ENCODE data around the gene FUT3. TPM values are rescaled to one million over a fixed set of nuclear protein-coding genes. Genes with fewer than 3 reads are reported as not detected.

The FUT3 gene
- total RNA-seq, 1 donor from 2014 or later, result 16.1 TPM

DNA sequence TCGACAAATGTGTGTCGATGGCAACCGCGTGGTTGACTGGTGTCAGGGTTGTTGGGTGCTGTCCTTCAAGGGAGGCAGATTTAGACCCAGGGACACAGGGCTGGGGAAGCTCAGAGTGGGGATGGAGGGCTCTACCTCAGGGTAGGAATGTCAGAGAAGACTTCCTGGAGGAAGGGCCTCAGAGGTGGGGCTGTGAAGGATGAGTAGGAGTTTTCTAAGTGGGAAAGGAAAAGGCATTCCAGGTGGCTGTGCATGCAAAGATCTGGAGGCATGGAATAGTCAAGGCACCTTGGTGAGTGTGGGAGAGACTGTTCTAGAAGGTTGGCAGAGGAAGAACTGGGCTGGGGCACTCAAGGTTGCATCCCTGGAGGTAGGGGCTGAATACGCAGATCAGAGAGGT lies 44.3 kb downstream of the FUT3 start:
- TF ChIP-seq, protein P1, sequence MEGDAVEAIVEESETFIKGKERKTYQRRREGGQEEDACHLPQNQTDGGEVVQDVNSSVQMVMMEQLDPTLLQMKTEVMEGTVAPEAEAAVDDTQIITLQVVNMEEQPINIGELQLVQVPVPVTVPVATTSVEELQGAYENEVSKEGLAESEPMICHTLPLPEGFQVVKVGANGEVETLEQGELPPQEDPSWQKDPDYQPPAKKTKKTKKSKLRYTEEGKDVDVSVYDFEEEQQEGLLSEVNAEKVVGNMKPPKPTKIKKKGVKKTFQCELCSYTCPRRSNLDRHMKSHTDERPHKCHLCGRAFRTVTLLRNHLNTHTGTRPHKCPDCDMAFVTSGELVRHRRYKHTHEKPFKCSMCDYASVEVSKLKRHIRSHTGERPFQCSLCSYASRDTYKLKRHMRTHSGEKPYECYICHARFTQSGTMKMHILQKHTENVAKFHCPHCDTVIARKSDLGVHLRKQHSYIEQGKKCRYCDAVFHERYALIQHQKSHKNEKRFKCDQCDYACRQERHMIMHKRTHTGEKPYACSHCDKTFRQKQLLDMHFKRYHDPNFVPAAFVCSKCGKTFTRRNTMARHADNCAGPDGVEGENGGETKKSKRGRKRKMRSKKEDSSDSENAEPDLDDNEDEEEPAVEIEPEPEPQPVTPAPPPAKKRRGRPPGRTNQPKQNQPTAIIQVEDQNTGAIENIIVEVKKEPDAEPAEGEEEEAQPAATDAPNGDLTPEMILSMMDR (IDR thresholded peaks at IDR 0.05; ENCODE audit: insufficient read depth, low read length, severe bottlenecking), result no peak
- FAIRE-seq (no peak), DNase-seq (ENCODE audit: low read depth) (no peak)
- H3K27me3 ChIP-seq (ENCODE audit: control insufficient read depth, insufficient read depth, low read length), result peaks cover 7% of the 10 kb centered on the region
- no peak overlapping the region for H3K4me3 ChIP-seq (ENCODE audit: low read depth, low read length)
- no peaks in the 10 kb centered on the region for H3K36me3 ChIP-seq (ENCODE audit: control insufficient read depth, insufficient read depth, low read length)

DNA sequence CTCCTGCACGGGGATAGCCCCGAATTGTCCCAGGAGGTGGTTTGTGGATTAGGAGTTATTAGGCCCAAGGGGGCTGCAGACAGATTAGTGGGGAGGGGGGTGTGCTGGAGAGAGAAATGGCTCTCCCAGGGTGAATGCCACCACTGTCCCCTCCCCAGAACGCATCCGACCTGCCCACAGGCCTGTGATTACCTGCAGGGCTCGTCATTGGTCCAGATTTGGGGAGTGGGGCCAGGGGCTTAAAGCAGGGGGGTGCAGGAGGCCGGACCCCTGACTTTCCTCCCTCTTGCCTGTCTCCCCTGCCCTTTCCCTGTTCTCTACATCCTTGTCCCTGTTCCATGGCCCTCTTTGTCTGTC lies 45.1 kb downstream of the FUT3 start:
- FAIRE-seq (no peak), DNase-seq (ENCODE audit: low read depth) (no peak)
- Histone ChIP-seq H3K36me3 (ENCODE audit: control insufficient read depth, insufficient read depth, low read length) (no peaks in the 10 kb centered on the region), H3K27me3 (ENCODE audit: control insufficient read depth, insufficient read depth, low read length) (peaks cover 7% of the 10 kb centered on the region), H3K4me3 (ENCODE audit: low read depth, low read length) (no peak overlapping the region)
- TF ChIP-seq, protein P1 (IDR thresholded peaks at IDR 0.05; ENCODE audit: insufficient read depth, low read length, severe bottlenecking), result no peak

DNA sequence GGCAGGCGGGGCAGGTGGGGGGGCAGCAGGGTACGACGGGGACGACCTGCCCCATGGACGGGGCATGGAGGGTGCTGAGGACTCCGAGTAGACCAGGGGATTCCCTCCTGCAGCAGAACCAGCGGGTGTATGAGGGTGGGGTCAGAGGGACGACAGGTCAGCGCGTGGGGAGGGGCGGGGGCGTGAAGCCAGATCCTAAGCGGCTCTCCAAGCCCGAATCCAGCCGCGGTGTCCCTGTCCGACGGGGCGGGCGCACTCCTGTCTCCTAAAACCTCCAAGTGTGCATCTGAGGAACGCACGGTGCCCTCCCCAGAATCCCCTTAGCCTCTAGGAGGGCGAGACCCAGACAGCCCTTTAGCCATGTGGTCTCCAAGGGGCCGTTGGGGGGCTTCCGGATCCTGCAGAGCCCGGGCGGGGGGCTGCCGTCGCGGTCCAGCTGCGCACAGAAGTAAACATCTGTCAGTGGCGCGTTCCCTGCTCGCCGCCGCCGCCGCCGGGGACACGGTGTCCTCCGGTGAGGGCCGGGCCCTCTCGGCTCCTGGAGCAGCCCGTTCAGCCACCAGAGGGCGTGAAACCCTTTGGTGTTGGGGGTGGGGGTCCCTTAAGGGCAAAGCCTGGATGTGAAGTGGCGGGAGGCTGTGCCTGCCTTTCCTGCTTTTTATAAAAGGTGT lies 45.7 kb downstream of the FUT3 start:
- DNase-seq (ENCODE audit: low read depth), result no peak
- FAIRE-seq, result no peak
- TF ChIP-seq, protein P1 (IDR thresholded peaks at IDR 0.05; ENCODE audit: insufficient read depth, low read length, severe bottlenecking), result peak; percentile 78

DNA sequence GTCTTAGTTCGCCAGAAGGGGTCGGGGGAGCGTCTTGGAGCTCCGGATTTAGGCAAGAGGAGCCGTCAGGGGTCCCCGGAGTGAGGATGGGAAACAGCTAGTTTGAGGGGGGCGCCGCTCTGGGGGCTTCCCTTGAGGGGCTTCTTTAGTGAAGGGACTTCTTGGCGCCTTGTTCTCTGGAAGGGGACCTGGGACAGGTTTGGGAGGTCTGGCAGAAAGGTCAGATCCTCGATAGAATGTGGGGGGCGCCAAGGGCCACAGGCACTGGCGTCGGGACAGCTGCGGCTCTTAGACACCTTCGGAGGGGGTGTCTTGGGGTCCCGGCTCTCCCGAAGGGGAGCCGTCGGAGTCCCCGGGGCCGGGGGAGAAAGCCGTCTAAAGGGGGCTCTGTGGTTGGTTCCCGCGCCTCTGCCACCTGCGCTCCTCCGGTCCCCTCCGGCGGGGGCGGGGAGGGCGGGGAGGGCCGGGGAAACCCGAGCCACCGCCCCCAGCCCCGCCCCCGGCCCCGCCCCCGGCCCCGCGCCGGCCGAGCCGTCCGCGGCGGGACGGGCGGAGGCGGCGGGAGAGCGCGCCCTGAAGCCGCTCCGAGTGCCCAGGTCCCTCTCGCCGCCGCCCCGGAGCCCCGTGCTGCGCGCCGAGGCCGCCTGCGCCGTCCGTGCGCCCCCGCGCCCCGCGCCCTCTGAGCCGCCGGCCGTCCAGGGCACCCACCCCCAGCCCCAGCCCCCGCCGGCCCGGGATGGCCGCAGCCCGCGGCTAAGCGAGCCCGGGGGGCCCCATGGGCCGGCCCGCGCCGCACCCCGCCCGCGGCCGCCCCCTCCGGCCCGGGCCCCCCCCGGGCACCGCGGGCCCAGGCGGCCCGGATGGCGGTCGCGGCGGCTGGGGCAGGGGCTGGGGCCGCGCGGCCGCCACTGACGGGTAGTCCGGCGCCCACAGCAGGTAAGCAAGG lies 46.5 kb downstream of the FUT3 start, which contains the start of gene NRTN:
Gene NRTN (plus strand): TSS at position 552 of the 946 bp plus-strand sequence. CDS start 19,099 bp downstream, outside the sequence.
- H3K27me3 ChIP-seq (ENCODE audit: control insufficient read depth, insufficient read depth, low read length), result peaks cover 7% of the 10 kb centered on the region
- TF ChIP-seq, protein P1 (IDR thresholded peaks at IDR 0.05; ENCODE audit: insufficient read depth, low read length, severe bottlenecking), result no peak
- no peak within 1 kb of the TSS for H3K4me3 ChIP-seq (ENCODE audit: low read depth, low read length)
- DNase-seq (ENCODE audit: low read depth) (no peak), FAIRE-seq (no peak)
- no peaks in the 10 kb centered on the region for H3K36me3 ChIP-seq (ENCODE audit: control insufficient read depth, insufficient read depth, low read length)

More for the DNA sequence above, 45.7 kb downstream of the FUT3 start:
- Histone ChIP-seq H3K36me3 (ENCODE audit: control insufficient read depth, insufficient read depth, low read length) (no peaks in the 10 kb centered on the region), H3K4me3 (ENCODE audit: low read depth, low read length) (no peak overlapping the region), H3K27me3 (ENCODE audit: control insufficient read depth, insufficient read depth, low read length) (peaks cover 7% of the 10 kb centered on the region)

DNA sequence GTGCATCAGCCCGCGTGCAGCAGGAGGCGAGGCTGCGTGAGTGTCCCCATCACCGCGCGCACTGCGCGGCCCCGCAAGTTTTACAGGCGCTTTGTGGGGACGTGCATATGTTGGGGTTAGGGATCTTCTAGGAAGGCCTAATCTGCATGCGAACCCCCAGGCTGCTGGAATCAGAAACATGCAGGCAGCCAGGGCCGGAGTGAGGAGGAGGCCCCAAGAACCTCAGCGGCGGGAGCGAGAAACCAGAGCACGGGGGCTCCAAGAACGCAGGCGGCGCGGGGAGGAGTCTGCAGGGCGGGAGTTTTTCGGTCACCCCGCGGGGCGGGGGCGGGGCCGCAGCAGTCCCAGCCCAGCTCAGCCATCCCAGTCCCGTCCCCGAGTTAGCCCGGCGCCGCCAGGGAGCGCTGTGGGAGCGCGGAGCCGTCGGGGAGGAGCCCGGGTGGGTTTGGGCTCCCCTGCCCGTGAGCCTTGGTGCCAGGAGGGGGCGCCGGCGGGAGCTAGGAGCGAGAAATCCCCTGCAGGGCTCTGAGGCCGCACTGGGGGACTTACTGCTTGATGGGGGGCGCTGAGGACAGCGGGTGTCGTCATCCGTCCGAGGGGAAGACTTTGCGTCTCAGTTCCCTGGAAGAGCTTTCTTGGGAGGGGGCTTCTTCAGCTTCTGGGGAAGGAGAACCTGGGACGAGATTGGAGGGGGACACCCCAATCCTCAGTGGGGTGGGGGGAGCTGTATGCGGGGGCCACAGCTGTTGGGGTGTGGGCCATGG lies 47.3 kb downstream of the FUT3 start:
- TF ChIP-seq, protein P1 (IDR thresholded peaks at IDR 0.05; ENCODE audit: insufficient read depth, low read length, severe bottlenecking), result peak; percentile 99
- FAIRE-seq (no peak), DNase-seq (ENCODE audit: low read depth) (peak; percentile 66)
- peaks cover 7% of the 10 kb centered on the region for H3K27me3 ChIP-seq (ENCODE audit: control insufficient read depth, insufficient read depth, low read length)
- peak overlapping the region; percentile 24 for H3K4me3 ChIP-seq (ENCODE audit: low read depth, low read length)
- H3K36me3 ChIP-seq (ENCODE audit: control insufficient read depth, insufficient read depth, low read length), result no peaks in the 10 kb centered on the region

Data from bronchial epithelial cell (primary cell).